WTC11 (cell line): Measurements from ENCODE around the gene CCDC24. TPM values are rescaled to one million over a fixed set of nuclear protein-coding genes. Genes with fewer than 3 reads are reported as not detected.

Source experiments
- ATAC-seq: fragments of 200-7000 bp; cut with Tn5 transposase; 2 replicates; pipeline ENCODE4 v1.10.0; 2021; ENCODE audit warnings: mild to moderate bottlenecking, moderate library complexity
- CTCF ChIA-PET: fragments of 300-600 bp; sonication (Branson Sonifier 250); formaldehyde crosslinking; loops from one replicate; lab custom pipeline; 2021; ENCODE audit warnings: antibody characterized with exemption; lab: Charles Lee
- POLR2A ChIA-PET: fragments of 350-600 bp; sonication (Branson Sonifier 250); formaldehyde crosslinking; loops from one replicate; lab custom pipeline; 2021; ENCODE audit warnings: antibody characterized with exemption; lab: Charles Lee
- DNase-seq: peaks from one replicate; pipeline ENCODE4 v3.0.0; 2021; ENCODE audit warnings: low spot score
- H3K27ac Mint-ChIP-seq: 2 replicates; pipeline ENCODE4 v1.8.0; 2021; ENCODE audit warnings: mixed read lengths
- H3K27me3 Mint-ChIP-seq: 2 replicates; pipeline ENCODE4 v1.8.0; 2021; ENCODE audit warnings: low read depth, mild to moderate bottlenecking, moderate library complexity, mixed read lengths
- H3K36me3 Mint-ChIP-seq: 2 replicates; pipeline ENCODE4 v1.8.0; 2021; ENCODE audit warnings: mixed read lengths
- H3K4me1 Mint-ChIP-seq: 2 replicates; pipeline ENCODE4 v1.8.0; 2022; ENCODE audit warnings: mixed read lengths
- H3K4me3 Mint-ChIP-seq: 2 replicates; pipeline ENCODE4 v1.8.0; 2021; ENCODE audit warnings: mild to moderate bottlenecking, moderate library complexity, mixed read lengths
- H3K9me3 Mint-ChIP-seq: 2 replicates; pipeline ENCODE4 v1.8.0; 2021; ENCODE audit warnings: mixed read lengths
- ETV6 ChIP-seq: sonication (generic); formaldehyde crosslinking; IDR thresholded peaks from 2 replicates; pipeline ENCODE4 v1.8.1; 2022; ENCODE audit warnings: mild to moderate bottlenecking, missing genetic modification reagents
- FOXJ3 ChIP-seq: sonication (generic); formaldehyde crosslinking; IDR thresholded peaks from 2 replicates; pipeline ENCODE4 v1.9.0; 2021; ENCODE audit warnings: missing genetic modification reagents, mild to moderate bottlenecking, borderline replicate concordance
- FOXP1 ChIP-seq: sonication (generic); formaldehyde crosslinking; IDR thresholded peaks from 2 replicates; pipeline ENCODE4 v1.8.0; 2022; ENCODE audit warnings: missing genetic modification reagents, mild to moderate bottlenecking, moderate library complexity, borderline replicate concordance
- JUN ChIP-seq: sonication (generic); formaldehyde crosslinking; IDR thresholded peaks from 2 replicates; pipeline ENCODE4 v1.8.0; 2023; ENCODE audit warnings: mild to moderate bottlenecking, missing genetic modification reagents
- NR1H2 ChIP-seq: sonication (generic); formaldehyde crosslinking; IDR thresholded peaks from 2 replicates; pipeline ENCODE4 v1.9.0; 2021; ENCODE audit warnings: mild to moderate bottlenecking, moderate library complexity, missing genetic modification reagents
- RORB ChIP-seq: fragments of 250-450 bp; sonication (Bioruptor Pico); IDR thresholded peaks from 2 replicates; pipeline ENCODE4 v1.9.0; 2021; ENCODE audit warnings: mild to moderate bottlenecking
- SMAD3 ChIP-seq: sonication (generic); formaldehyde crosslinking; IDR thresholded peaks from 2 replicates; pipeline ENCODE4 v1.8.0; 2022; ENCODE audit warnings: missing genetic modification reagents, mild to moderate bottlenecking, borderline replicate concordance
- ZNF423 ChIP-seq: fragments of 250-450 bp; sonication (Bioruptor Pico); IDR thresholded peaks from 2 replicates; pipeline ENCODE4 v2.1.2; 2022; ENCODE audit warnings: mild to moderate bottlenecking, moderate library complexity
- total RNA-seq: library from RNA; stranded (reverse); gene quantifications from 3 replicates; pipeline ENCODE4 v1.2.3, GENCODE V29; 2021
- TF ChIP-seq, protein P1 (sequence below): fragments of 250-450 bp; sonication (Bioruptor Pico); IDR thresholded peaks from 2 replicates; pipeline ENCODE4 v1.8.0; 2021; ENCODE audit warnings: mild to moderate bottlenecking
- TF ChIP-seq, protein P2 (sequence below): sonication (generic); formaldehyde crosslinking; IDR thresholded peaks from 2 replicates; pipeline ENCODE4 v1.8.1; 2023; ENCODE audit warnings: mild to moderate bottlenecking, missing genetic modification reagents, moderate library complexity
- TF ChIP-seq, protein P3 (sequence below): sonication (generic); formaldehyde crosslinking; IDR thresholded peaks from 2 replicates; pipeline ENCODE4 v1.8.1; 2023; ENCODE audit warnings: mild to moderate bottlenecking, moderate library complexity, missing genetic modification reagents
- TF ChIP-seq, protein P4 (sequence below): sonication (generic); formaldehyde crosslinking; IDR thresholded peaks from 2 replicates; pipeline ENCODE4 v1.8.0; 2022; ENCODE audit warnings: mild to moderate bottlenecking, missing genetic modification reagents
- TF ChIP-seq, protein P5 (sequence below): sonication (generic); formaldehyde crosslinking; IDR thresholded peaks from 2 replicates; pipeline ENCODE4 v1.8.1; 2022; ENCODE audit warnings: mild to moderate bottlenecking, missing genetic modification reagents, moderate library complexity, borderline replicate concordance
- TF ChIP-seq, protein P6 (sequence below): sonication (generic); formaldehyde crosslinking; IDR thresholded peaks from 2 replicates; pipeline ENCODE4 v1.8.1; 2022; ENCODE audit warnings: low read depth, missing genetic modification reagents, borderline replicate concordance

CCDC24 gene
- total RNA-seq, 1 experiment from 2014 or later: 12.1 TPM

DNA sequence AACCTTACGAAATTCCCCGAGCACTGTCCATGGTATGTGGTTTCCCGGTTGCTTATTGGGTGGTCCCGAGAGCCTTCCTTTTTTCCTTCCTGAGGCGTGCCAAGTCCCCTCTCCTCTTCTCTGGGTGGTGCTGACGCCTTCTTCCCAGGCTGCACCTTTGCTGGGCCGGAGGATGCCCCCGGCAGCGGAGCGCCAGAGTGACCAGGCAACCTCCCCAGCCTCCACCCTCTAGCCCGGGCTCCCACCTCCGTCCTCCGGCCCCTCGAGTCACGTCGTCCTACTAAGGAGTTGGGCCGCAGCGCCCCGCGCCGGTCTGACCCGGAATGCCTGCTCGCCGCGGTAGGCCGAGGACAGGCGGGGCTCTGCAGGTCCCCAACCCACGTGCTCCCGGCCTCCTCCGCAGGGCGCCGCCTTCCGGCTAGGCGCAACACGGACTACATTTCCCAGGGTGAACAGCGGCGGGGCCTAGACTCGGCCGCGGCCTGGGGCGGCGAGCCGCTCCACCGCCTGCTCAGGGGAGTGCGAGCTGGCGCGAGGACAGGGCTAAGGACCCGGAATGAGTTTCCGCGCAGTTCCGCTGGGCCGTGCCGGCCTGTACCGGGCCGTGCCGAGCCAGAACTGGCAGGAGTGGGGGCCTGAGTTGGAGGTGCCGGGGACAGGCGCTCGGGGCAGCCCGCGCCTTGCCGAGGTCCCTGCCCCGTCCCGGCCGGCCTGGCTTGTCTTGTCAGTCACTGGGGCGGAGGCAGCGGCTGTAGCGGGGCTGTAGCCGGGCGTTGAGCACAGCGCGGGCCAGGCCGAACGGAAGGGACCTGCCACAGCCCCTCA, 45.0 kb upstream of the CCDC24 start, which contains the start of gene IPO13 (continued):
- TF ChIP-seq, protein P1, sequence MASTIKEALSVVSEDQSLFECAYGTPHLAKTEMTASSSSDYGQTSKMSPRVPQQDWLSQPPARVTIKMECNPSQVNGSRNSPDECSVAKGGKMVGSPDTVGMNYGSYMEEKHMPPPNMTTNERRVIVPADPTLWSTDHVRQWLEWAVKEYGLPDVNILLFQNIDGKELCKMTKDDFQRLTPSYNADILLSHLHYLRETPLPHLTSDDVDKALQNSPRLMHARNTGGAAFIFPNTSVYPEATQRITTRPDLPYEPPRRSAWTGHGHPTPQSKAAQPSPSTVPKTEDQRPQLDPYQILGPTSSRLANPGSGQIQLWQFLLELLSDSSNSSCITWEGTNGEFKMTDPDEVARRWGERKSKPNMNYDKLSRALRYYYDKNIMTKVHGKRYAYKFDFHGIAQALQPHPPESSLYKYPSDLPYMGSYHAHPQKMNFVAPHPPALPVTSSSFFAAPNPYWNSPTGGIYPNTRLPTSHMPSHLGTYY (CRISPR knock-in tag): 0 out of 2 replicates have a peak, but pooled peaks have one; percentile 73
- TF ChIP-seq FOXJ3 (CRISPR knock-in tag) (no peak), RORB (CRISPR knock-in tag) (peak; percentile 44; the same call in 1 of the 2 replicates), FOXP1 (CRISPR knock-in tag) (no peak; the same call in 1 of the 2 replicates), ETV6 (CRISPR knock-in tag) (peak; percentile 95), ZNF423 (no peak), NR1H2 (no peak), JUN (CRISPR knock-in tag) (no peak)
- TF ChIP-seq, protein P2, sequence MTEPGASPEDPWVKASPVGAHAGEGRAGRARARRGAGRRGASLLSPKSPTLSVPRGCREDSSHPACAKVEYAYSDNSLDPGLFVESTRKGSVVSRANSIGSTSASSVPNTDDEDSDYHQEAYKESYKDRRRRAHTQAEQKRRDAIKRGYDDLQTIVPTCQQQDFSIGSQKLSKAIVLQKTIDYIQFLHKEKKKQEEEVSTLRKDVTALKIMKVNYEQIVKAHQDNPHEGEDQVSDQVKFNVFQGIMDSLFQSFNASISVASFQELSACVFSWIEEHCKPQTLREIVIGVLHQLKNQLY: 0 out of 2 replicates have a peak, but pooled peaks have one; percentile 60
- TF ChIP-seq, protein P3, sequence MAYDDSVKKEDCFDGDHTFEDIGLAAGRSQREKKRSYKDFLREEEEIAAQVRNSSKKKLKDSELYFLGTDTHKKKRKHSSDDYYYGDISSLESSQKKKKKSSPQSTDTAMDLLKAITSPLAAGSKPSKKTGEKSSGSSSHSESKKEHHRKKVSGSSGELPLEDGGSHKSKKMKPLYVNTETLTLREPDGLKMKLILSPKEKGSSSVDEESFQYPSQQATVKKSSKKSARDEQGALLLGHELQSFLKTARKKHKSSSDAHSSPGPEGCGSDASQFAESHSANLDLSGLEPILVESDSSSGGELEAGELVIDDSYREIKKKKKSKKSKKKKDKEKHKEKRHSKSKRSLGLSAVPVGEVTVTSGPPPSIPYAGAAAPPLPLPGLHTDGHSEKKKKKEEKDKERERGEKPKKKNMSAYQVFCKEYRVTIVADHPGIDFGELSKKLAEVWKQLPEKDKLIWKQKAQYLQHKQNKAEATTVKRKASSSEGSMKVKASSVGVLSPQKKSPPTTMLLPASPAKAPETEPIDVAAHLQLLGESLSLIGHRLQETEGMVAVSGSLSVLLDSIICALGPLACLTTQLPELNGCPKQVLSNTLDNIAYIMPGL: peak; percentile 97
- TF ChIP-seq, protein P4, sequence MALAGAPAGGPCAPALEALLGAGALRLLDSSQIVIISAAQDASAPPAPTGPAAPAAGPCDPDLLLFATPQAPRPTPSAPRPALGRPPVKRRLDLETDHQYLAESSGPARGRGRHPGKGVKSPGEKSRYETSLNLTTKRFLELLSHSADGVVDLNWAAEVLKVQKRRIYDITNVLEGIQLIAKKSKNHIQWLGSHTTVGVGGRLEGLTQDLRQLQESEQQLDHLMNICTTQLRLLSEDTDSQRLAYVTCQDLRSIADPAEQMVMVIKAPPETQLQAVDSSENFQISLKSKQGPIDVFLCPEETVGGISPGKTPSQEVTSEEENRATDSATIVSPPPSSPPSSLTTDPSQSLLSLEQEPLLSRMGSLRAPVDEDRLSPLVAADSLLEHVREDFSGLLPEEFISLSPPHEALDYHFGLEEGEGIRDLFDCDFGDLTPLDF (CRISPR knock-in tag): no peak
- TF ChIP-seq, protein P5, sequence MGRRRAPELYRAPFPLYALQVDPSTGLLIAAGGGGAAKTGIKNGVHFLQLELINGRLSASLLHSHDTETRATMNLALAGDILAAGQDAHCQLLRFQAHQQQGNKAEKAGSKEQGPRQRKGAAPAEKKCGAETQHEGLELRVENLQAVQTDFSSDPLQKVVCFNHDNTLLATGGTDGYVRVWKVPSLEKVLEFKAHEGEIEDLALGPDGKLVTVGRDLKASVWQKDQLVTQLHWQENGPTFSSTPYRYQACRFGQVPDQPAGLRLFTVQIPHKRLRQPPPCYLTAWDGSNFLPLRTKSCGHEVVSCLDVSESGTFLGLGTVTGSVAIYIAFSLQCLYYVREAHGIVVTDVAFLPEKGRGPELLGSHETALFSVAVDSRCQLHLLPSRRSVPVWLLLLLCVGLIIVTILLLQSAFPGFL (CRISPR knock-in tag): no peak; the same call in 1 of the 2 replicates

DNA sequence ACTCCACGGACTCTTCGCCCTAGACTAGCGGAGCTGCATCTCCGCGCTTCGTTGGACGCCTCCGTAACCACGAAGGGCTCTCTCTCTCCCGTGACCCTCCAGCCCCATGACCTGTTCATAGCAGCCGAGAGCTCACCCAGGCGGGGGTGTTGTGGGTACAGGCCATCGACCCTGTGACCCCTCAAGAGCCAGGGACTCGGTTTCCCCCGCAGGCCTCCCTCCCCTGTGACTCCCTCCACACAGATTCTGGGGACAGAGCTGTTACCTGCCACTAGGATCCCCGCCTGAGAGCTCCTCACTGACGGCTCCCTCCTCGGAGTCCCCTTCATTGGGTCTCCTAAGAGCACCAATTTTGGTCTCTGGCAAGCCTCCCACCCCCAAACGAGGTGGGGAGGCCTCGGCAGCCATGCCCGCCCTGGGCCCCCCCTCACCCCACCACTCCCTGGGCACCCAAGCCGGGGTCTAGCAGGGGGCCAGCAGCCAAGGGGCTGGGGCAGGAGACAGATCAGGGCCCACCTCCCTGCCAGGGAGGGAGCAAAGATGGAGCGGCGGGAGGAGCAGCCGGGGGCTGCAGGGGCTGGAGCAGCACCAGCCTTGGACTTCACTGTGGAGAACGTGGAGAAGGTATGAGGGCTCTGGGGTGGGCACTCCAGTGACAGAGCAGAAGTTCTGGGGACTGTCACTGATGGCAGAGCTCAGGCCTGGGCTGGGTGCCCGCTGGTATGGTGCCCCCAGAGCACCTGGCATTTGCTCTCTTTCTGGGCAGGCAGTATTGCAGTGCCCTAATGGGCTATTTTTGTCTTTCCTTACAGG, 44.1 kb upstream of the CCDC24 start:
- ATAC-seq (no peak; the same call in 1 of the 2 replicates), DNase-seq (no peak)
- Mint-ChIP-seq H3K36me3 (peaks cover 5% of the 10 kb centered on the region; the same call in 1 of the 2 replicates), H3K27ac (no peak overlapping the region; the same call in 1 of the 2 replicates), H3K27me3 (no peaks in the 10 kb centered on the region), H3K4me1 (peaks cover 37% of the 10 kb centered on the region), H3K4me3 (peak overlapping the region; percentile 83), H3K9me3 (no peaks in the 10 kb centered on the region)
- ChIA-PET CTCF (interaction anchor here (0.7 to 9.9 kb wide), 9 partner anchors 11 to 182 kb away, joined by 3 to 172 read pairs (median 6); partner anchors contain the start of genes ARTN, ATP6V0B and DPH2), POLR2A (interaction anchor here (1.4 to 1.5 kb wide), 2 partner anchors 13 to 184 kb away, joined by 3 to 8 read pairs; partner anchors contain the start of gene ARTN)
- TF ChIP-seq, protein P6, sequence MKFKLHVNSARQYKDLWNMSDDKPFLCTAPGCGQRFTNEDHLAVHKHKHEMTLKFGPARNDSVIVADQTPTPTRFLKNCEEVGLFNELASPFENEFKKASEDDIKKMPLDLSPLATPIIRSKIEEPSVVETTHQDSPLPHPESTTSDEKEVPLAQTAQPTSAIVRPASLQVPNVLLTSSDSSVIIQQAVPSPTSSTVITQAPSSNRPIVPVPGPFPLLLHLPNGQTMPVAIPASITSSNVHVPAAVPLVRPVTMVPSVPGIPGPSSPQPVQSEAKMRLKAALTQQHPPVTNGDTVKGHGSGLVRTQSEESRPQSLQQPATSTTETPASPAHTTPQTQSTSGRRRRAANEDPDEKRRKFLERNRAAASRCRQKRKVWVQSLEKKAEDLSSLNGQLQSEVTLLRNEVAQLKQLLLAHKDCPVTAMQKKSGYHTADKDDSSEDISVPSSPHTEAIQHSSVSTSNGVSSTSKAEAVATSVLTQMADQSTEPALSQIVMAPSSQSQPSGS (CRISPR knock-in tag): no peak
- peak; percentile 55; the same call in 1 of the 2 replicates for TF ChIP-seq SMAD3 (CRISPR knock-in tag)
